Measurements from ENCODE around the gene LRRTM3.
A peak's percentile ranks its signal among the peaks of the same experiment; 100 is the strongest.

Gene LRRTM3

GRCh38 chr10:67098461-67098860 lies 172.6 kb downstream of the LRRTM3 start:
- Histone ChIP-seq H3K27ac (no peak overlapping the region), H3K36me3 (replicated peaks) (no peaks in the 10 kb centered on the region), H3K4me3 (ENCODE audit: low read depth, low read length) (no peak overlapping the region), H3K27me3 (replicated peaks) (no peaks in the 10 kb centered on the region)
- no peak for TF ChIP-seq CTCF (IDR thresholded peaks at IDR 0.05; ENCODE audit: low read depth, low read length, missing control alignments)
- DNase-seq = peak; percentile 46
- in situ Hi-C loops (cut with HindIII; ENCODE audit: low pct_ligation_motif_present, low sequenced_read_pairs) = no loop called here

GRCh38 chr10:67100951-67101350 lies 175.1 kb downstream of the LRRTM3 start:
- H3K27ac ChIP-seq = no peak overlapping the region
- in situ Hi-C loops (cut with HindIII; ENCODE audit: low pct_ligation_motif_present, low sequenced_read_pairs) = no loop called here
- H3K36me3 ChIP-seq (replicated peaks) = no peaks in the 10 kb centered on the region
- DNase-seq = no peak
- no peak for TF ChIP-seq CTCF (IDR thresholded peaks at IDR 0.05; ENCODE audit: low read depth, low read length, missing control alignments)
- no peaks in the 10 kb centered on the region for H3K27me3 ChIP-seq (replicated peaks)
- H3K4me3 ChIP-seq (ENCODE audit: low read depth, low read length) = no peak overlapping the region

DNA sequence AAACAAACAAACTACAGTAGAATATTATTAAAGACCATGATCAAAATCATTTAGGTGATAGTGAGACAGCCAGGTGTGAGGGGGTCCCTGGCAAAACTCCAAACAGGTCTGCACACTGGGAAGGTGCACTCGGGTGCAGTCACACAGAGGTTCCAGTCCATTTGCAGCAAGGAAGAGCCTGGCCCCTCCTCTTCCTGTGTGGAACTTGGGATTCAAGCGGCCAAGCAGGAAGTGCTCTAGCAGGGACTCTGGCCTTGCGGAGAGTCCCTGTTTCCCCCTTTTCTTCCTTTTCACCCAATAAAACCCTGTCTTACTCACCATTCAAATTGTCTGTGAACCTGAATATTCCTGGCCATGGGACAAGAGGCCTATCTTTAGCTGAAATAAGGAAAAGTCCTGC lies 181.8 kb downstream of the LRRTM3 start:
- H3K27ac ChIP-seq = no peak overlapping the region
- no peaks in the 10 kb centered on the region for H3K27me3 ChIP-seq (replicated peaks)
- no peak overlapping the region for H3K4me3 ChIP-seq (ENCODE audit: low read depth, low read length)
- H3K36me3 ChIP-seq (replicated peaks) = no peaks in the 10 kb centered on the region
- in situ Hi-C loops (cut with HindIII; ENCODE audit: low pct_ligation_motif_present, low sequenced_read_pairs) = no loop called here
- DNase-seq = no peak
- no peak for TF ChIP-seq CTCF (IDR thresholded peaks at IDR 0.05; ENCODE audit: low read depth, low read length, missing control alignments)

DNA sequence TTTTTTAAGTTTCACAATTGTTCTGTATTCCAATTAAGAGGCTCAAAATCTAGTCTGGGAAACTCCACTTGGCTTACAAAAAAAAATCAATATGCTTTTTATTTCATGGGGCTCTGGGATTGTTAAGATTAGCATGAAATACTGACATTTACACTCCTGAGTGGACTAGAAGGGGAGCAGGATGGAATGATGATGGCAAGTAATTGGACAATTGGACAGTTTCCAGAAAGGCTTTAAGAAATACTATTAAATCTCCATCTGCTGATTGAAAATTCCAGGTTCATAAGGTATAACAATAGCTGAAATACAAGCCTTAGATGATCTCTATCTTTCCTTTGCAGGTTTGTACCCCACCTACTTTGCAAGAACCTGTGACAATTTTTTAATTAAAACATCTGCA lies 184.4 kb downstream of the LRRTM3 start:
- no peak for DNase-seq
- no peak overlapping the region for H3K27ac ChIP-seq
- H3K4me3 ChIP-seq (ENCODE audit: low read depth, low read length) = no peak overlapping the region
- TF ChIP-seq CTCF (IDR thresholded peaks at IDR 0.05; ENCODE audit: low read depth, low read length, missing control alignments) = no peak
- no peaks in the 10 kb centered on the region for H3K27me3 ChIP-seq (replicated peaks)
- in situ Hi-C loops (cut with HindIII; ENCODE audit: low pct_ligation_motif_present, low sequenced_read_pairs) = no loop called here
- H3K36me3 ChIP-seq (replicated peaks) = no peaks in the 10 kb centered on the region

DNA sequence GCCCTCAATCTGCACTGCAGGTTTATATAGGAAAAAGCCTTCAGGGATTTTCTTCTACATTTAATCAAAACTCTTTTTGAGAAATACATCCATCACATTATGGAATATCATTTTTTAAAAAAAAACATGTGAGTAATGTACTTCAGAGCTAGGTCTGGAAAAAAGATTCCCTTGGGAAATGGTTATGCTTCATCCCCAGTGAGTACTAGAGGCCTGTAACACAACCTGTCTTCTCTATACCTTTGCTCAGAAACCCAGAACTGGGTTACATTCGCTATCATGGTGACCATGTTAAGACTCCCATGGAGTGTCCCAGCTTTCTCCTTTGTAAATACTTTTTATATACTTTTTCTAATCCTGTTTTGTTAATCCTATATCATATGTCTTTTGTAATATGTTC lies 186.9 kb downstream of the LRRTM3 start:
- Histone ChIP-seq H3K4me3 (ENCODE audit: low read depth, low read length) (no peak overlapping the region), H3K27ac (no peak overlapping the region), H3K36me3 (replicated peaks) (no peaks in the 10 kb centered on the region), H3K27me3 (replicated peaks) (no peaks in the 10 kb centered on the region)
- in situ Hi-C loops (cut with HindIII; ENCODE audit: low pct_ligation_motif_present, low sequenced_read_pairs) = no loop called here
- no peak for TF ChIP-seq CTCF (IDR thresholded peaks at IDR 0.05; ENCODE audit: low read depth, low read length, missing control alignments)
- DNase-seq = no peak

GRCh38 chr10:67114945-67115344 lies 189.1 kb downstream of the LRRTM3 start:
- H3K27me3 ChIP-seq (replicated peaks) = no peaks in the 10 kb centered on the region
- DNase-seq = no peak
- H3K27ac ChIP-seq = no peak overlapping the region
- H3K36me3 ChIP-seq (replicated peaks) = no peaks in the 10 kb centered on the region
- no peak overlapping the region for H3K4me3 ChIP-seq (ENCODE audit: low read depth, low read length)
- in situ Hi-C loops (cut with HindIII; ENCODE audit: low pct_ligation_motif_present, low sequenced_read_pairs) = no loop called here
- no peak for TF ChIP-seq CTCF (IDR thresholded peaks at IDR 0.05; ENCODE audit: low read depth, low read length, missing control alignments)
